RWPE2 (cell line): ENCODE measurements around the gene DMAC2L.

Experiments used
- ATAC-seq: fragments of 200-7000 bp; cut with Tn5 transposase; 3 replicates; pipeline ENCODE4 v1.9.1; 2021; ENCODE audit warnings: low read depth
- DNase-seq: peaks from one replicate; pipeline ENCODE4 v3.0.0-alpha.2; 2020; ENCODE audit warnings: low spot score
- H3K27ac ChIP-seq: fragments of 450-650 bp; 2 replicates; pipeline ENCODE4 v1.5.1; 2017; ENCODE audit warnings: mild to moderate bottlenecking; ENCODE audit not compliant: poor library complexity, severe bottlenecking
- H3K27me3 ChIP-seq: fragments of 250-450 bp; sonication (Bioruptor Pico); 2 replicates; pipeline ENCODE4 v1.5.1; 2021; ENCODE audit warnings: mild to moderate bottlenecking, moderate library complexity; ENCODE audit not compliant: insufficient read depth, poor library complexity, severe bottlenecking
- H3K36me3 ChIP-seq: fragments of 250-450 bp; sonication (Bioruptor Pico); 2 replicates; pipeline ENCODE4 v1.5.1; 2020; ENCODE audit warnings: low read depth, mild to moderate bottlenecking, moderate library complexity
- H3K4me1 ChIP-seq: fragments of 250-450 bp; sonication (Bioruptor Pico); 2 replicates; pipeline ENCODE4 v1.5.1; 2021; ENCODE audit warnings: mild to moderate bottlenecking, moderate library complexity; ENCODE audit not compliant: insufficient read depth, poor library complexity, severe bottlenecking
- H3K4me3 ChIP-seq: fragments of 250-450 bp; sonication (Bioruptor Pico); 2 replicates; pipeline ENCODE4 v1.5.1; 2021; ENCODE audit warnings: mild to moderate bottlenecking, moderate library complexity; ENCODE audit not compliant: severe bottlenecking
- H3K9me3 ChIP-seq: fragments of 250-450 bp; sonication (Bioruptor Pico); 2 replicates; pipeline ENCODE4 v1.5.1; 2021; ENCODE audit warnings: mild to moderate bottlenecking, moderate library complexity; ENCODE audit not compliant: severe bottlenecking
- CTCF ChIP-seq: fragments of 450-650 bp; IDR thresholded peaks from one replicate; pipeline ENCODE4 v1.5.1; 2017; ENCODE audit warnings: mild to moderate bottlenecking, moderate library complexity; ENCODE audit not compliant: poor library complexity, severe bottlenecking

DMAC2L gene

GRCh38 chr14:50339178-50339804, 27.2 kb downstream of the DMAC2L start:
- ATAC-seq (no peak), DNase-seq (no peak)
- H3K9me3 ChIP-seq: no peaks in the 10 kb centered on the region
- no peak for TF ChIP-seq CTCF
- no peak overlapping the region for H3K4me3 ChIP-seq
- H3K4me1 ChIP-seq: peaks cover 9% of the 10 kb centered on the region
- no peak overlapping the region for H3K27ac ChIP-seq
- H3K27me3 ChIP-seq: no peaks in the 10 kb centered on the region
- no peaks in the 10 kb centered on the region for H3K36me3 ChIP-seq

GRCh38 chr14:50340045-50340444, 27.9 kb downstream of the DMAC2L start:
- DNase-seq (no peak), ATAC-seq (no peak)
- Histone ChIP-seq H3K36me3 (no peaks in the 10 kb centered on the region), H3K9me3 (no peaks in the 10 kb centered on the region), H3K27ac (no peak overlapping the region), H3K27me3 (no peaks in the 10 kb centered on the region), H3K4me1 (peaks cover 9% of the 10 kb centered on the region), H3K4me3 (no peak overlapping the region)
- no peak for TF ChIP-seq CTCF

GRCh38 chr14:50340963-50341362, 28.8 kb downstream of the DMAC2L start:
- H3K4me1 ChIP-seq: peaks cover 9% of the 10 kb centered on the region
- no peaks in the 10 kb centered on the region for H3K9me3 ChIP-seq
- DNase-seq: no peak
- H3K4me3 ChIP-seq: no peak overlapping the region
- no peaks in the 10 kb centered on the region for H3K36me3 ChIP-seq
- peak; percentile 16 for TF ChIP-seq CTCF
- H3K27me3 ChIP-seq: no peaks in the 10 kb centered on the region
- no peak overlapping the region for H3K27ac ChIP-seq
- no peak for ATAC-seq

GRCh38 chr14:50342221-50343078, 30.3 kb downstream of the DMAC2L start:
- Histone ChIP-seq H3K36me3 (no peaks in the 10 kb centered on the region), H3K4me3 (no peak overlapping the region), H3K9me3 (no peaks in the 10 kb centered on the region), H3K27me3 (no peaks in the 10 kb centered on the region), H3K27ac (no peak overlapping the region), H3K4me1 (peaks cover 15% of the 10 kb centered on the region)
- peak; percentile 82 for TF ChIP-seq CTCF
- ATAC-seq: peak; percentile 82
- no peak for DNase-seq

GRCh38 chr14:50343434-50343833, 31.3 kb downstream of the DMAC2L start:
- Histone ChIP-seq H3K36me3 (no peaks in the 10 kb centered on the region), H3K9me3 (no peaks in the 10 kb centered on the region), H3K4me1 (peaks cover 19% of the 10 kb centered on the region), H3K4me3 (no peak overlapping the region), H3K27me3 (no peaks in the 10 kb centered on the region), H3K27ac (no peak overlapping the region)
- no peak for TF ChIP-seq CTCF
- ATAC-seq: no peak
- DNase-seq: no peak
